Activated T-helper 17 cell treated with anti-CD3 and anti-CD28 coated beads, Interleukin-2, amount 50 U/mL, for 72 hours (primary cell): ENCODE data around the gene PCSK1N. TPM values are rescaled to one million over a fixed set of nuclear protein-coding genes. Genes with fewer than 3 reads are reported as not detected.

ENCODE experiments used
- ATAC-seq: fragments of 150-1000 bp; cut with Tn5 transposase; replicated peaks from 2 replicates; pipeline ENCODE4 v1.10.0; 2021; ENCODE audit warnings: mild to moderate bottlenecking, moderate library complexity
- H3K27ac Mint-ChIP-seq: one replicate; pipeline ENCODE4 v1.8.0; 2022; ENCODE audit warnings: mixed read lengths
- H3K27me3 Mint-ChIP-seq: one replicate; pipeline ENCODE4 v1.8.0; 2022; ENCODE audit warnings: mixed read lengths
- H3K36me3 Mint-ChIP-seq: one replicate; pipeline ENCODE4 v1.8.0; 2022; ENCODE audit warnings: low read depth, mild to moderate bottlenecking, mixed read lengths
- H3K4me1 Mint-ChIP-seq: one replicate; pipeline ENCODE4 v1.8.0; 2022; ENCODE audit warnings: mixed read lengths
- H3K4me3 Mint-ChIP-seq: one replicate; pipeline ENCODE4 v1.8.0; 2022; ENCODE audit warnings: mild to moderate bottlenecking, mixed read lengths
- H3K9me3 Mint-ChIP-seq: one replicate; pipeline ENCODE4 v1.8.0; 2022; ENCODE audit warnings: mixed read lengths
- total RNA-seq, 2 donors: library from RNA; stranded (reverse); gene quantifications; one replicate each; pipeline ENCODE4 v1.2.3, GENCODE V29; 2022

Gene PCSK1N
- total RNA-seq, 2 donors from 2014 or later: 3.7 to 4.7 TPM

GRCh38 chrX:48787505-48788443, 47.6 kb downstream of the PCSK1N start:
- peaks cover 7% of the 10 kb centered on the region for H3K27me3 Mint-ChIP-seq
- ATAC-seq: no peak
- peak overlapping the region; percentile 37 for H3K27ac Mint-ChIP-seq
- no peak overlapping the region for H3K4me3 Mint-ChIP-seq
- no peaks in the 10 kb centered on the region for H3K9me3 Mint-ChIP-seq
- no peaks in the 10 kb centered on the region for H3K4me1 Mint-ChIP-seq
- no peaks in the 10 kb centered on the region for H3K36me3 Mint-ChIP-seq

GRCh38 chrX:48786825-48787504, 48.4 kb downstream of the PCSK1N start:
- Mint-ChIP-seq H3K36me3 (no peaks in the 10 kb centered on the region), H3K9me3 (no peaks in the 10 kb centered on the region), H3K27me3 (peaks cover 7% of the 10 kb centered on the region), H3K27ac (peak overlapping the region; percentile 37), H3K4me3 (no peak overlapping the region), H3K4me1 (no peaks in the 10 kb centered on the region)
- ATAC-seq: no peak

GRCh38 chrX:48786341-48786800, 49.0 kb downstream of the PCSK1N start, which contains the start of gene GATA1:
TSS of gene GATA1 (plus strand) at chrX:48786590. CDS start at chrX:48791110, 4,520 bp downstream.
- Mint-ChIP-seq H3K36me3 (no peaks in the 10 kb centered on the region), H3K27me3 (peaks cover 7% of the 10 kb centered on the region), H3K4me1 (no peaks in the 10 kb centered on the region), H3K27ac (peak within 1 kb of the TSS; percentile 37), H3K4me3 (no peak within 1 kb of the TSS), H3K9me3 (no peaks in the 10 kb centered on the region)
- ATAC-seq: no peak

GRCh38 chrX:48785540-48786214, 49.7 kb downstream of the PCSK1N start:
- H3K27me3 Mint-ChIP-seq: peaks cover 7% of the 10 kb centered on the region
- H3K36me3 Mint-ChIP-seq: no peaks in the 10 kb centered on the region
- H3K27ac Mint-ChIP-seq: no peak overlapping the region
- H3K4me3 Mint-ChIP-seq: no peak overlapping the region
- no peaks in the 10 kb centered on the region for H3K9me3 Mint-ChIP-seq
- no peak for ATAC-seq
- H3K4me1 Mint-ChIP-seq: no peaks in the 10 kb centered on the region

- no peak overlapping the region for H3K4me3 Mint-ChIP-seq
- no peaks in the 10 kb centered on the region for H3K36me3 Mint-ChIP-seq
- H3K27ac Mint-ChIP-seq: no peak overlapping the region
- H3K27me3 Mint-ChIP-seq: peaks cover 7% of the 10 kb centered on the region
- ATAC-seq: no peak
- no peaks in the 10 kb centered on the region for H3K4me1 Mint-ChIP-seq
- H3K9me3 Mint-ChIP-seq: no peaks in the 10 kb centered on the region
Observed at GRCh38 chrX:48785186-48785539, 50.2 kb downstream of the PCSK1N start.

GRCh38 chrX:48784726-48785125, 50.7 kb downstream of the PCSK1N start:
- no peaks in the 10 kb centered on the region for H3K36me3 Mint-ChIP-seq
- H3K9me3 Mint-ChIP-seq: no peaks in the 10 kb centered on the region
- no peaks in the 10 kb centered on the region for H3K4me1 Mint-ChIP-seq
- H3K27me3 Mint-ChIP-seq: peaks cover 7% of the 10 kb centered on the region
- no peak overlapping the region for H3K27ac Mint-ChIP-seq
- no peak for ATAC-seq
- H3K4me3 Mint-ChIP-seq: no peak overlapping the region

GRCh38 chrX:48782795-48783194, 52.6 kb downstream of the PCSK1N start:
- no peak overlapping the region for H3K4me3 Mint-ChIP-seq
- no peaks in the 10 kb centered on the region for H3K4me1 Mint-ChIP-seq
- ATAC-seq: no peak
- peaks cover 7% of the 10 kb centered on the region for H3K27me3 Mint-ChIP-seq
- H3K27ac Mint-ChIP-seq: no peak overlapping the region
- no peaks in the 10 kb centered on the region for H3K9me3 Mint-ChIP-seq
- no peaks in the 10 kb centered on the region for H3K36me3 Mint-ChIP-seq

- Mint-ChIP-seq H3K36me3 (no peaks in the 10 kb centered on the region), H3K4me3 (no peak overlapping the region), H3K4me1 (no peaks in the 10 kb centered on the region), H3K27ac (no peak overlapping the region), H3K9me3 (no peaks in the 10 kb centered on the region), H3K27me3 (peaks cover 9% of the 10 kb centered on the region)
- ATAC-seq: no peak
Observed at GRCh38 chrX:48782216-48782615, 53.2 kb downstream of the PCSK1N start.

GRCh38 chrX:48781705-48782104, 53.7 kb downstream of the PCSK1N start:
- no peak for ATAC-seq
- Mint-ChIP-seq H3K9me3 (no peaks in the 10 kb centered on the region), H3K27me3 (peaks cover 4% of the 10 kb centered on the region), H3K4me3 (no peak overlapping the region), H3K36me3 (no peaks in the 10 kb centered on the region), H3K27ac (no peak overlapping the region), H3K4me1 (no peaks in the 10 kb centered on the region)

Other genes starting within 250 kb of the PCSK1N start
- gene WDR13, start 238.1 kb downstream of the PCSK1N start, total RNA-seq: 10 to 100 TPM; 45.6 to 74.0 TPM
- gene WAS, start 151.8 kb downstream of the PCSK1N start, total RNA-seq: 100 to 1,000 TPM in 1 of 2 donors, 10 to 100 TPM in 1; 96.8 to 102 TPM
- gene SUV39H1, start 138.9 kb downstream of the PCSK1N start, total RNA-seq: 10 to 100 TPM; 24.2 to 30.5 TPM
- gene GLOD5, start 73.9 kb downstream of the PCSK1N start, total RNA-seq: not detected
- gene GATA1, start 49.0 kb downstream of the PCSK1N start, total RNA-seq: not detected
- 100 to 1,000 TPM in 1 of 2 donors, 10 to 100 TPM in 1; 62.0 to 121 TPM for gene HDAC6, start 33.5 kb downstream of the PCSK1N start, total RNA-seq
- gene ERAS, start 9.1 kb downstream of the PCSK1N start, total RNA-seq: under 1 TPM in 1 of 2 donors, not detected in 1; 0.26 TPM
- gene TIMM17B, start 62.2 kb upstream of the PCSK1N start, total RNA-seq: 10 to 100 TPM; 54.4 to 66.3 TPM
- 10 to 100 TPM; 62.6 to 95.7 TPM for gene PQBP1, start 62.3 kb upstream of the PCSK1N start, total RNA-seq
- gene SLC35A2, start 76.0 kb upstream of the PCSK1N start, total RNA-seq: 10 to 100 TPM; 24.6 to 32.8 TPM
- 100 to 1,000 TPM; 350 to 648 TPM for gene PIM2, start 83.4 kb upstream of the PCSK1N start, total RNA-seq
- 100 to 1,000 TPM in 1 of 2 donors, 10 to 100 TPM in 1; 67.1 to 111 TPM for gene OTUD5, start 122.0 kb upstream of the PCSK1N start, total RNA-seq
- 10 to 100 TPM in 1 of 2 donors, 1 to 10 TPM in 1; 7.2 to 16.8 TPM for gene KCND1, start 136.2 kb upstream of the PCSK1N start, total RNA-seq
- gene GRIPAP1, start 166.7 kb upstream of the PCSK1N start, total RNA-seq: 100 to 1,000 TPM in 1 of 2 donors, 10 to 100 TPM in 1; 88.0 to 126 TPM
- 10 to 100 TPM; 35.0 to 38.9 TPM for gene TFE3, start 207.7 kb upstream of the PCSK1N start, total RNA-seq
- 1 to 10 TPM; 6.9 to 7.3 TPM for gene CCDC120, start 223.4 kb upstream of the PCSK1N start, total RNA-seq
- 10 to 100 TPM; 14.3 to 21.7 TPM for gene PRAF2, start 238.4 kb upstream of the PCSK1N start, total RNA-seq
- 10 to 100 TPM; 40.6 to 44.5 TPM for gene WDR45, start 244.3 kb upstream of the PCSK1N start, total RNA-seq